Gastroesophageal sphincter (tissue), 4 donors: ENCODE results near the gene MKNK2. TPM values are rescaled to one million over a fixed set of nuclear protein-coding genes. Genes with fewer than 3 reads are reported as not detected.

Experiments
- ATAC-seq: fragments of 150-250 bp; one replicate; pipeline ENCODE4 v1.9.1; 2016; ENCODE audit warnings: mild to moderate bottlenecking, moderate library complexity
- H3K27ac ChIP-seq, 4 donors: fragments of 200-600 bp; sonication (generic) in 3 of 4; 1 replicate in 3 of 4; 2 replicates in 1 of 4; pipeline ENCODE4 v1.5.1; 2016 to 2019
- H3K27me3 ChIP-seq: fragments of 200-600 bp; sonication (generic); one replicate; pipeline ENCODE4 v1.5.1; 2019
- H3K36me3 ChIP-seq, 2 donors: fragments of 200-600 bp; sonication (generic); one replicate each; pipeline ENCODE4 v1.5.1; 2019; ENCODE audit warnings: control low read depth in 1 of 2
- H3K4me1 ChIP-seq, 3 donors: fragments of 200-600 bp; sonication (generic); 1 replicate in 2 of 3; 2 replicates in 1 of 3; pipeline ENCODE4 v1.5.1; 2016 to 2019; ENCODE audit warnings: control low read depth in 2 of 3
- H3K4me3 ChIP-seq, 2 donors: fragments of 200-600 bp; sonication (generic); one replicate each; pipeline ENCODE4 v1.5.1; 2019; ENCODE audit warnings: mild to moderate bottlenecking in 1 of 2, moderate library complexity in 1 of 2
- H3K9me3 ChIP-seq, 3 donors: fragments of 200-600 bp; sonication (generic); one replicate each; pipeline ENCODE4 v1.5.1; 2017 to 2019; ENCODE audit warnings: control low read depth in 2 of 3
- CTCF ChIP-seq, 4 experiments: fragments of 200-600 bp in 2 of 4; fragments of 450-650 bp in 2 of 4; sonication (generic) in 1 of 4; IDR thresholded peaks; one replicate each; pipeline ENCODE4 v1.5.1; 2017 to 2019; ENCODE audit warnings: antibody characterized with exemption in 4 of 4, mild to moderate bottlenecking in 2 of 4, moderate library complexity in 2 of 4
- EP300 ChIP-seq: sonication (generic); formaldehyde crosslinking; IDR thresholded peaks from one replicate; pipeline ENCODE4 v1.6.1; 2017; ENCODE audit warnings: antibody characterized with exemption, mild to moderate bottlenecking
- POLR2A ChIP-seq, 2 donors: fragments of 450-650 bp; IDR thresholded peaks; one replicate each; pipeline ENCODE4 v1.6.1; 2017; ENCODE audit warnings: antibody characterized with exemption in 2 of 2, mild to moderate bottlenecking in 2 of 2, moderate library complexity in 1 of 2
- POLR2AphosphoS5 ChIP-seq: sonication (generic); formaldehyde crosslinking; IDR thresholded peaks from one replicate; pipeline ENCODE4 v1.6.1; 2017; ENCODE audit warnings: antibody characterized with exemption
- WGBS, 2 donors: methylation state at CpG; one replicate each; pipeline ENCODE4 v1.1.5; 2018; ENCODE audit warnings: low coverage in 1 of 2; 5-methylcytosine and 5-hydroxymethylcytosine counted together
- total RNA-seq, 4 donors: library from RNA; depleted of rRNA; stranded (reverse); fragments of >200 nt; gene quantifications; one replicate each; pipeline ENCODE4 v1.1.0, GENCODE V29; 2016

The MKNK2 gene
- total RNA-seq, 4 donors from 2014 or later: 98.4 to 195 (median 173) TPM

- H3K4me3 ChIP-seq: no peak overlapping the region
- WGBS, 2 donors: 38 to 100% methylated on average over 1 of the region's 9 CpGs
- H3K27ac ChIP-seq: peak overlapping the region in 3 of 4 donors; percentile 89 to 94 (median 93)
- peaks cover 0 to 73% (median 18%) of the 10 kb centered on the region in 3 donors for H3K4me1 ChIP-seq
- no peaks in the 10 kb centered on the region for H3K27me3 ChIP-seq
- ATAC-seq: no peak
- H3K36me3 ChIP-seq: peaks cover 0 to 11% of the 10 kb centered on the region in 2 donors
- TF ChIP-seq POLR2A (IDR thresholded peaks at IDR 0.05) (no peak), EP300 (no peak), CTCF (IDR thresholded peaks at IDR 0.05) (no peak), POLR2AphosphoS5 (no peak)
- H3K9me3 ChIP-seq: peaks cover 0 to 13% (median 0%) of the 10 kb centered on the region in 3 donors
Measured at GRCh38 chr19:2033825-2034159, 17.3 kb downstream of the MKNK2 start.

GRCh38 chr19:2033115-2033824, 17.8 kb downstream of the MKNK2 start:
- Histone ChIP-seq H3K27me3 (no peaks in the 10 kb centered on the region), H3K4me3 (no peak overlapping the region), H3K36me3 (peaks cover 0 to 6% of the 10 kb centered on the region in 2 donors), H3K4me1 (peaks cover 0 to 73% (median 23%) of the 10 kb centered on the region in 3 donors), H3K9me3 (peaks cover 0 to 13% (median 0%) of the 10 kb centered on the region in 3 donors), H3K27ac (peak overlapping the region; percentile 11 to 94 (median 91))
- 85% methylated on average over 4 of the region's 6 CpGs; no CpG with 5 or more reads in 1 of the 2 donors for WGBS, 2 donors
- no peak for ATAC-seq
- no peak for TF ChIP-seq EP300
- no peak for TF ChIP-seq POLR2A (IDR thresholded peaks at IDR 0.05)
- no peak for TF ChIP-seq CTCF (IDR thresholded peaks at IDR 0.05)
- TF ChIP-seq POLR2AphosphoS5: no peak

GRCh38 chr19:2032296-2032941, 18.6 kb downstream of the MKNK2 start:
- peak; percentile 98 for TF ChIP-seq POLR2AphosphoS5
- TF ChIP-seq CTCF (IDR thresholded peaks at IDR 0.05): no peak
- TF ChIP-seq EP300: peak; percentile 75
- TF ChIP-seq POLR2A (IDR thresholded peaks at IDR 0.05): no peak

GRCh38 chr19:2027361-2027760, 23.7 kb downstream of the MKNK2 start:
- 50 to 60% methylated on average over 4 to 9 of the region's 9 CpGs for WGBS, 2 donors
- Histone ChIP-seq H3K36me3 (no peaks in the 10 kb centered on the region), H3K27ac (peak overlapping the region in 3 of 4 donors; percentile 14 to 66 (median 19)), H3K4me1 (peaks cover 0 to 46% (median 24%) of the 10 kb centered on the region in 3 donors), H3K9me3 (no peaks in the 10 kb centered on the region), H3K27me3 (no peaks in the 10 kb centered on the region), H3K4me3 (no peak overlapping the region)
- TF ChIP-seq POLR2A (IDR thresholded peaks at IDR 0.05) (no peak), EP300 (no peak), POLR2AphosphoS5 (peak; percentile 52), CTCF (IDR thresholded peaks at IDR 0.05) (peak in 2 of 4 experiments; percentile 33 to 45)
- peak; percentile 53 for ATAC-seq

More at GRCh38 chr19:2032296-2032941, 18.6 kb downstream of the MKNK2 start:
- Histone ChIP-seq H3K4me1 (peaks cover 0 to 73% (median 30%) of the 10 kb centered on the region in 3 donors), H3K4me3 (peak overlapping the region in 1 of 2 donors; percentile 30), H3K27me3 (no peaks in the 10 kb centered on the region), H3K36me3 (no peaks in the 10 kb centered on the region), H3K27ac (peak overlapping the region; percentile 43 to 94 (median 91)), H3K9me3 (peaks cover 0 to 13% (median 0%) of the 10 kb centered on the region in 3 donors)
- 3 to 20% methylated on average over 2 to 9 of the region's 19 CpGs for WGBS, 2 donors
- peak; percentile 93 for ATAC-seq
